Right atrium auricular region (tissue), 2 donors: ENCODE results near the gene C1orf52. TPM values are rescaled to one million over a fixed set of nuclear protein-coding genes. Genes with fewer than 3 reads are reported as not detected.

ENCODE experiments used
- DNase-seq: peaks from one replicate; pipeline ENCODE4 v3.0.0-alpha.2; 2019; ENCODE audit warnings: low spot score
- H3K27ac ChIP-seq, 2 donors: fragments of 200-600 bp; sonication (generic); 1 replicate in 1 of 2; 2 replicates in 1 of 2; pipeline ENCODE4 v1.5.1; 2016 to 2019
- H3K27me3 ChIP-seq, 2 donors: fragments of 200-600 bp; sonication (generic); one replicate each; pipeline versions ENCODE4 v1.5.1 to v1.6.0; 2017 to 2019
- H3K36me3 ChIP-seq: fragments of 200-600 bp; sonication (generic); one replicate; pipeline ENCODE4 v1.5.1; 2016
- H3K4me1 ChIP-seq, 2 donors: fragments of 200-600 bp; sonication (generic); one replicate each; pipeline versions ENCODE4 v1.5.1 to v1.6.0; 2017 to 2019
- H3K4me3 ChIP-seq, 2 donors: fragments of 200-600 bp; sonication (generic); 1 replicate in 1 of 2; 2 replicates in 1 of 2; pipeline ENCODE4 v1.5.1; 2017 to 2019; ENCODE audit warnings: mild to moderate bottlenecking in 1 of 2, moderate library complexity in 1 of 2
- H3K9me3 ChIP-seq, 2 donors: fragments of 200-600 bp; sonication (generic); one replicate each; pipeline ENCODE4 v1.5.1; 2019
- CTCF ChIP-seq, 2 donors: fragments of 200-600 bp; sonication (generic); IDR thresholded peaks; one replicate each; pipeline ENCODE4 v1.5.1; 2019; ENCODE audit warnings: antibody characterized with exemption in 2 of 2
- total RNA-seq, 2 donors: library from RNA; depleted of rRNA; stranded (reverse); fragments of >200 nt; gene quantifications; one replicate each; pipeline ENCODE4 v1.1.0, GENCODE V29; 2016

C1orf52 gene
- total RNA-seq, 2 donors from 2014 or later: 7.5 to 8.6 TPM

DNA sequence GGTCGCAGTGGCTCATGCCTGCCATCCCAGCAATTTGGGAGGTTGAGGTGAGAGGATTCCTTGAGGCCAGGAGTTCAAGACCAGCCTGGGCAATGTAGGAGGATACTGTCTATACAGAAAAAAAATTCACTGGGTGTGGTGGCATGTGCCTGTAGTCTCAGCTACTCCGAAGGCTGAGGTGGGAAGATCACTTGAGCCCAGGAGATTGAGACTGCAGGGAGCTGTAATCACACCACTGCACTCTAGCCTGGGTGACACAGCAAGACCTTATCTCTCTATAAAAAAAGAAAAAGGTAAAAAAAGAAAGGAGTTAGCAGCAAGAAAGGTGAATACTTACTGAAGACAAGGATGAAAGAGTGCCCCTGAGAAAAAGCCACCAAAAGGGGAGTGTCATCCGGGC lies 40.7 kb upstream of the C1orf52 start:
- peaks cover 0 to 9% of the 10 kb centered on the region in 2 donors for H3K4me1 ChIP-seq
- H3K27me3 ChIP-seq: no peaks in the 10 kb centered on the region
- H3K4me3 ChIP-seq: no peak overlapping the region
- no peak for DNase-seq
- H3K9me3 ChIP-seq: no peaks in the 10 kb centered on the region
- no peak overlapping the region for H3K27ac ChIP-seq
- no peak for TF ChIP-seq CTCF (IDR thresholded peaks at IDR 0.05)
- H3K36me3 ChIP-seq: no peaks in the 10 kb centered on the region

GRCh38 chr1:85297855-85298629 lies 38.6 kb upstream of the C1orf52 start:
- TF ChIP-seq CTCF (IDR thresholded peaks at IDR 0.05): no peak
- DNase-seq: no peak
- H3K4me3 ChIP-seq: peak overlapping the region in 1 of 2 donors; percentile 5
- H3K4me1 ChIP-seq: peaks cover 0 to 9% of the 10 kb centered on the region in 2 donors
- no peaks in the 10 kb centered on the region for H3K27me3 ChIP-seq
- no peaks in the 10 kb centered on the region for H3K9me3 ChIP-seq
- no peaks in the 10 kb centered on the region for H3K36me3 ChIP-seq
- H3K27ac ChIP-seq: peak overlapping the region; percentile 68

- H3K4me1 ChIP-seq: peaks cover 0 to 9% of the 10 kb centered on the region in 2 donors
- TF ChIP-seq CTCF (IDR thresholded peaks at IDR 0.05): no peak
Observed at GRCh38 chr1:85297538-85297854, 38.0 kb upstream of the C1orf52 start.

DNA sequence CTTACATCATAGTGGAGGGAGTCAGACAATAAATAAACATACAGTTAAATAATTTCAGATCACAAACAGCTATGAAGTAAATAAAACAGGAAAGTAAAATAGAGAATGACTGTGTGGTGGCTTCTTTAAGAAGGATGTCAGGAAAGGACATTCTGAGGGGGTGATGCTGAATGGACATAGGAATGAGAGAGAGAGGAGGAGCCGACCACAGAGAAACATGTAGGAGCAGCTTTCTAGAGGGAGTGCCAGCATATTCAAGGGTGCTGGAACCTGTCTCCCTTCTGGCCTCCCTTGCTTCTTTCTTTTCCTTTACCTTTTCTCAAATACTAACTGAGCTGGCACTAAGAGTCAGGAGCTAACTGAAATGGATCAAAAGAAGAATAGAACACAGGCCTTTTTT lies 37.5 kb upstream of the C1orf52 start:
- no peaks in the 10 kb centered on the region for H3K36me3 ChIP-seq
- no peak for DNase-seq
- TF ChIP-seq CTCF (IDR thresholded peaks at IDR 0.05): no peak
- no peaks in the 10 kb centered on the region for H3K27me3 ChIP-seq
- peak overlapping the region; percentile 8 to 68 for H3K27ac ChIP-seq
- peaks cover 0 to 9% of the 10 kb centered on the region in 2 donors for H3K4me1 ChIP-seq
- no peaks in the 10 kb centered on the region for H3K9me3 ChIP-seq
- H3K4me3 ChIP-seq: no peak overlapping the region

More at GRCh38 chr1:85297538-85297854, 38.0 kb upstream of the C1orf52 start:
- Histone ChIP-seq H3K27me3 (no peaks in the 10 kb centered on the region), H3K36me3 (no peaks in the 10 kb centered on the region), H3K4me3 (peak overlapping the region in 1 of 2 donors; percentile 5), H3K9me3 (no peaks in the 10 kb centered on the region), H3K27ac (peak overlapping the region; percentile 8 to 68)
- DNase-seq: no peak

DNA sequence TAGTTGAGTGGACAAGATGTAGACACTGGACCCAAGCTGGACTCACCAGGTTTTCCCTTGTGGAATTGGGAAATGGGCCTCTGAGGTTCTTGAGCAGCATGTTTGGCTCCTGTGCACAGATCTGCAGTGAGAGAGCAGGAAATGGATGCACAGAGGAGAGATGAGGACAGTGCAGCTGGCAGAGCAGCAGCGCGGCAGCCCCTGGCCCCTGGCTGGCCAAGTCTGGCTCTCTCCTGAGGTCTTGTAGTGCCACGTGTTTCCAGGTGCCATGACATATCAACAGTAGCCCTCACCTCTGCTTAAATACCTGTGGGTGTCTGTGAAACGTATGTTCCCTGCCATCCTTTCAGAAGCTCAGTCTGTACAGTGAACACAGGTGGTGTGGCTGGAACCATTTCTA lies 36.2 kb upstream of the C1orf52 start:
- DNase-seq: no peak
- Histone ChIP-seq H3K4me1 (peaks cover 0 to 9% of the 10 kb centered on the region in 2 donors), H3K4me3 (no peak overlapping the region), H3K27ac (no peak overlapping the region), H3K36me3 (no peaks in the 10 kb centered on the region), H3K9me3 (no peaks in the 10 kb centered on the region), H3K27me3 (no peaks in the 10 kb centered on the region)
- no peak for TF ChIP-seq CTCF (IDR thresholded peaks at IDR 0.05)

DNA sequence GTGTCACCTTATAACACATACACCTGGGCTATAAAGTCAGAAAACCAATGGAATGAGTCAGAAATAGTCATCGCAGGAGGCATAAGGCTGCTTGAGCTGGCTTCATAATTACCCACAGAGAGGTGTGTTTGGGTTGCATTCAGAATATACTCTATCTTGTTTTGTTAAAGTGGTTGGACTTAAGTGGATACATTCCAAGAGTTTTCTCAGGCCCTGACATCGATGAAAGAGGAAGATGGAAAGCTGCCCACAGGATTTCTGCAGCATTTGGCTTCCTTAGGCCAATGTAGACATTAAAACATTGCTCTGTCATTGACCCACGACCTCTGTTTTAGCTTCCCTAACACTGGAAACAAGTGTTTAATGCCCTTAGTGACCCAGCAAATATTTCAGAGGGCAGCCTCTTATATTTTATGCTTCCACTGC lies 35.6 kb upstream of the C1orf52 start:
- Histone ChIP-seq H3K4me3 (no peak overlapping the region), H3K27ac (no peak overlapping the region), H3K9me3 (no peaks in the 10 kb centered on the region), H3K4me1 (peaks cover 0 to 9% of the 10 kb centered on the region in 2 donors), H3K36me3 (no peaks in the 10 kb centered on the region), H3K27me3 (no peaks in the 10 kb centered on the region)
- no peak for TF ChIP-seq CTCF (IDR thresholded peaks at IDR 0.05)
- no peak for DNase-seq
